ENCODE data around the gene PPT1.

DNA sequence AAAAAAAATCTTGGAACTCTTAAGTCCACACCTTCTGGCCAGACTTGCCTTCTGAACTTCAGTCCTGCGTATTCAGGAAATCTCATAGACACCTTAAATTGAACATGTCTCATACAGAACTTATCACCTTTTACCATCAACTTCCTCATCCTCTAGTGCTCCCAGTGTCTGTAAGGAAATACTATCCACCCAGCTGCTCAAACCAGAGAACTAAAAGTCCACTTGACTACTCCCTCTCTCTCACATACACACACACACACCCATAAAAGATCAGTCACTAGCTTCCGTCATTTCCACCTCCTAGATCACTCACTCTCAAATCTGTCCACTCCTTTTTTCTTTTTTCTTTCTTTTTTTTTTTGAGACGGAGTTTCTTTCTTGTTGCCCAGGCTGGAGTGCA lies 67.4 kb downstream of the PPT1 start:
- TF ChIP-seq, protein P1, sequence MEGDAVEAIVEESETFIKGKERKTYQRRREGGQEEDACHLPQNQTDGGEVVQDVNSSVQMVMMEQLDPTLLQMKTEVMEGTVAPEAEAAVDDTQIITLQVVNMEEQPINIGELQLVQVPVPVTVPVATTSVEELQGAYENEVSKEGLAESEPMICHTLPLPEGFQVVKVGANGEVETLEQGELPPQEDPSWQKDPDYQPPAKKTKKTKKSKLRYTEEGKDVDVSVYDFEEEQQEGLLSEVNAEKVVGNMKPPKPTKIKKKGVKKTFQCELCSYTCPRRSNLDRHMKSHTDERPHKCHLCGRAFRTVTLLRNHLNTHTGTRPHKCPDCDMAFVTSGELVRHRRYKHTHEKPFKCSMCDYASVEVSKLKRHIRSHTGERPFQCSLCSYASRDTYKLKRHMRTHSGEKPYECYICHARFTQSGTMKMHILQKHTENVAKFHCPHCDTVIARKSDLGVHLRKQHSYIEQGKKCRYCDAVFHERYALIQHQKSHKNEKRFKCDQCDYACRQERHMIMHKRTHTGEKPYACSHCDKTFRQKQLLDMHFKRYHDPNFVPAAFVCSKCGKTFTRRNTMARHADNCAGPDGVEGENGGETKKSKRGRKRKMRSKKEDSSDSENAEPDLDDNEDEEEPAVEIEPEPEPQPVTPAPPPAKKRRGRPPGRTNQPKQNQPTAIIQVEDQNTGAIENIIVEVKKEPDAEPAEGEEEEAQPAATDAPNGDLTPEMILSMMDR (IDR thresholded peaks at IDR 0.05; ENCODE audit: low read length), result no peak
- TF ChIP-seq EZH2 (IDR thresholded peaks at IDR 0.05; ENCODE audit: borderline replicate concordance, low read length), result no peak
